HG03139 (cell line): ENCODE data around the gene RIPK4.

ENCODE experiments used
- ATAC-seq: cut with Tn5 transposase; IDR thresholded peaks from one replicate; pipeline ENCODE4 v1.9.1; 2021; ENCODE audit not compliant: unreplicated experiment

The RIPK4 gene

GRCh38 chr21:41766883-41767605 lies at the start of gene RIPK4:
TSS of gene RIPK4 (minus strand) at chr21:41767052. CDS start at chr21:41767041, 11 bp downstream.
- no peak for ATAC-seq

- no peak for ATAC-seq
These were observed 49.1 kb upstream of the RIPK4 start for GRCh38 chr21:41815652-41816582.

- ATAC-seq = no peak
These were observed 46.4 kb upstream of the RIPK4 start for GRCh38 chr21:41813226-41813625.

- no peak for ATAC-seq
These were observed 45.8 kb upstream of the RIPK4 start for GRCh38 chr21:41812679-41813078.

- ATAC-seq = no peak
These were observed 43.7 kb upstream of the RIPK4 start for GRCh38 chr21:41810597-41810932.

- no peak for ATAC-seq
These were observed 43.2 kb upstream of the RIPK4 start for GRCh38 chr21:41809891-41810596.

- ATAC-seq = no peak
These were observed 42.0 kb upstream of the RIPK4 start for GRCh38 chr21:41808846-41809245.

- no peak for ATAC-seq
These were observed 41.2 kb upstream of the RIPK4 start for GRCh38 chr21:41808094-41808493.

- ATAC-seq = no peak
These were observed 39.9 kb upstream of the RIPK4 start for GRCh38 chr21:41806773-41807172.

- no peak for ATAC-seq
These were observed 38.8 kb upstream of the RIPK4 start for GRCh38 chr21:41805643-41806042.

- ATAC-seq = no peak
These were observed 38.2 kb upstream of the RIPK4 start for GRCh38 chr21:41805038-41805437.

- ATAC-seq = no peak
These were observed 37.5 kb upstream of the RIPK4 start for GRCh38 chr21:41804381-41804780.

GRCh38 chr21:41803316-41803715 lies 36.5 kb upstream of the RIPK4 start:
- ATAC-seq = no peak

GRCh38 chr21:41802684-41803083 lies 35.8 kb upstream of the RIPK4 start:
- no peak for ATAC-seq

- no peak for ATAC-seq
These were observed 35.3 kb upstream of the RIPK4 start for GRCh38 chr21:41802198-41802584.

GRCh38 chr21:41801321-41802197 lies 34.7 kb upstream of the RIPK4 start:
- no peak for ATAC-seq

- no peak for ATAC-seq
These were observed 33.8 kb upstream of the RIPK4 start for GRCh38 chr21:41800425-41801320.

GRCh38 chr21:41799763-41800162 lies 32.9 kb upstream of the RIPK4 start:
- no peak for ATAC-seq

GRCh38 chr21:41798326-41798725 lies 31.5 kb upstream of the RIPK4 start:
- no peak for ATAC-seq
